Mesothelial cell of epicardium (in vitro differentiated cells): ENCODE results near the gene VMO1. TPM values are rescaled to one million over a fixed set of nuclear protein-coding genes. Genes with fewer than 3 reads are reported as not detected.

Source experiments
- DNase-seq, 2 experiments: peaks; one replicate each; pipeline ENCODE4 v3.0.0; 2021; ENCODE audit warnings: low spot score in 2 of 2; ENCODE audit not compliant: unreplicated experiment in 2 of 2
- H3K27ac Mint-ChIP-seq: 2 replicates; pipeline ENCODE4 v1.8.0; 2021; ENCODE audit warnings: mixed read lengths
- H3K27me3 Mint-ChIP-seq: 2 replicates; pipeline ENCODE4 v1.8.0; 2021; ENCODE audit warnings: low read depth, mixed read lengths
- H3K36me3 Mint-ChIP-seq: 2 replicates; pipeline ENCODE4 v1.8.0; 2021; ENCODE audit warnings: mixed read lengths
- H3K4me1 Mint-ChIP-seq: 2 replicates; pipeline ENCODE4 v1.8.0; 2021; ENCODE audit warnings: mixed read lengths
- H3K4me3 Mint-ChIP-seq: 2 replicates; pipeline ENCODE4 v1.8.0; 2021; ENCODE audit warnings: mild to moderate bottlenecking, moderate library complexity, mixed read lengths
- H3K9me3 Mint-ChIP-seq: 2 replicates; pipeline ENCODE4 v1.8.0; 2021; ENCODE audit warnings: mixed read lengths
- total RNA-seq: library from RNA; stranded (reverse); gene quantifications from 3 replicates; pipeline ENCODE4 v1.2.1, GENCODE V29; 2021
- TF ChIP-seq, protein P1 (sequence below): fragments of 200-600 bp; sonication (generic); IDR thresholded peaks from one replicate; pipeline ENCODE4 v1.5.0; 2021; ENCODE audit warnings: antibody characterized with exemption; ENCODE audit not compliant: unreplicated experiment

VMO1 gene
- total RNA-seq, 1 donor from 2014 or later: 2.5 TPM

DNA sequence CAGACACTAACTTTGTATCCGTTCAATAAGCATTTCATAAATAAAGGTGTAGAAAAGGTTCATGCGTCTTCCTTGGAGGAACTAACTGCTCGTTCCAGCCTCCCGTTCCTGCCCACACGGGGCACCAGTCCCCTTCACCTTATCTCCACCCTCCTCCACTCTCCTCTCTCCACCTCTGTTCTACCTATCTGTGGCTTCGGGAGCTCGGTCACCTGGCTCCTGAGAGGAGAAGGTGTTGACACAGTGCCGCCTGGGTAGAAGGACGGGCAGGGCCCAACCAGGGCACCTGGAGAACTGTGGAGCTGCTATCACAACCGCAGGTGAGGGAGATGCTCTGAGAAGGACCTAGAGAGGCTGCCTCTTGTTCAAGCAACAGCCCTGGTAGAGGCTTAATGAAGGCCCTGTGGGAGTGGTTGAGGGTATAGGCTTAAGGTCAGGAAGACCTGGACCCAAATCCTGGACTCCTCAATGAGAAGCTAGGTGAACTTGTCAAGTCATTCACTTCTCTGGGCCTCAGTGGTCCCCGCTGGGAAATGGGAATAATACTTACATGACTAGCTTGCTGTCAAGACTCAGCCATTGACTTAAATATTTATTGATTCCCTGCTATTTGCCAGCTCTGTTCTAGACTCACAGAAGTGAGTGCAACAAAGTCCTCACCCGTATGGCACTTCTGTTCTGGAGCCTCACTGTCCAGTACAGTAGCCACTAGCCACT lies 37.4 kb upstream of the VMO1 start:
- Mint-ChIP-seq H3K4me3 (no peak overlapping the region), H3K27ac (no peak overlapping the region), H3K27me3 (no peaks in the 10 kb centered on the region), H3K9me3 (no peaks in the 10 kb centered on the region), H3K36me3 (peaks cover 9% of the 10 kb centered on the region), H3K4me1 (no peaks in the 10 kb centered on the region)
- DNase-seq: no peak
- TF ChIP-seq, protein P1, sequence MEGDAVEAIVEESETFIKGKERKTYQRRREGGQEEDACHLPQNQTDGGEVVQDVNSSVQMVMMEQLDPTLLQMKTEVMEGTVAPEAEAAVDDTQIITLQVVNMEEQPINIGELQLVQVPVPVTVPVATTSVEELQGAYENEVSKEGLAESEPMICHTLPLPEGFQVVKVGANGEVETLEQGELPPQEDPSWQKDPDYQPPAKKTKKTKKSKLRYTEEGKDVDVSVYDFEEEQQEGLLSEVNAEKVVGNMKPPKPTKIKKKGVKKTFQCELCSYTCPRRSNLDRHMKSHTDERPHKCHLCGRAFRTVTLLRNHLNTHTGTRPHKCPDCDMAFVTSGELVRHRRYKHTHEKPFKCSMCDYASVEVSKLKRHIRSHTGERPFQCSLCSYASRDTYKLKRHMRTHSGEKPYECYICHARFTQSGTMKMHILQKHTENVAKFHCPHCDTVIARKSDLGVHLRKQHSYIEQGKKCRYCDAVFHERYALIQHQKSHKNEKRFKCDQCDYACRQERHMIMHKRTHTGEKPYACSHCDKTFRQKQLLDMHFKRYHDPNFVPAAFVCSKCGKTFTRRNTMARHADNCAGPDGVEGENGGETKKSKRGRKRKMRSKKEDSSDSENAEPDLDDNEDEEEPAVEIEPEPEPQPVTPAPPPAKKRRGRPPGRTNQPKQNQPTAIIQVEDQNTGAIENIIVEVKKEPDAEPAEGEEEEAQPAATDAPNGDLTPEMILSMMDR: no peak

DNA sequence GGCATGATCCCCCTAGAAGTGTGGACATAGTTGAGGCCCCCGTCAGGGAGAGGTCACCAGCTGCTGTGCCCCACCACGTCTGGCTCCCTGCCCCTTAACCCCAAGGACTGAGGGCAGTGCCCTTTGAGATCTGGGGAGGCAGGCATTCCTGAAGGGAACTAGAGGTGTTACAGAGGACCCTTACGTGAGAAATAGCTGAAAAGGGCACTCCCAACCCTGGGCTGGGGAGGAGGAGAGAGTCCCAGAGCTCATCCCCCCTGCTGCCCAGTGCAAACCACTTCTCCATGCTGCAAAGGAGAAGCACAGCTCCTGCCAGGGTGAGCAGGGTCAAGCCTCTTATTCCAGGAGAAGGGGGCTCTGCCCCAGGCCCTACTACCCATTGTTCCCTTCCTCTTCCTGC lies 36.7 kb upstream of the VMO1 start:
- Mint-ChIP-seq H3K27me3 (no peaks in the 10 kb centered on the region), H3K4me1 (no peaks in the 10 kb centered on the region), H3K36me3 (peaks cover 13% of the 10 kb centered on the region), H3K9me3 (no peaks in the 10 kb centered on the region), H3K4me3 (no peak overlapping the region), H3K27ac (no peak overlapping the region)
- TF ChIP-seq, protein P1: no peak
- DNase-seq: no peak

- Mint-ChIP-seq H3K27ac (no peak overlapping the region), H3K4me3 (no peak overlapping the region), H3K36me3 (peaks cover 29% of the 10 kb centered on the region), H3K27me3 (no peaks in the 10 kb centered on the region), H3K4me1 (no peaks in the 10 kb centered on the region), H3K9me3 (no peaks in the 10 kb centered on the region)
- TF ChIP-seq, protein P1: no peak
- DNase-seq: no peak
These were observed 32.1 kb upstream of the VMO1 start for GRCh38 chr17:4818276-4818675.

GRCh38 chr17:4816826-4817225 lies 30.7 kb upstream of the VMO1 start:
- peaks cover 31% of the 10 kb centered on the region for H3K36me3 Mint-ChIP-seq
- DNase-seq: no peak
- no peak overlapping the region for H3K27ac Mint-ChIP-seq
- H3K9me3 Mint-ChIP-seq: no peaks in the 10 kb centered on the region
- no peak overlapping the region for H3K4me3 Mint-ChIP-seq
- no peaks in the 10 kb centered on the region for H3K27me3 Mint-ChIP-seq
- no peaks in the 10 kb centered on the region for H3K4me1 Mint-ChIP-seq
- TF ChIP-seq, protein P1: no peak

DNA sequence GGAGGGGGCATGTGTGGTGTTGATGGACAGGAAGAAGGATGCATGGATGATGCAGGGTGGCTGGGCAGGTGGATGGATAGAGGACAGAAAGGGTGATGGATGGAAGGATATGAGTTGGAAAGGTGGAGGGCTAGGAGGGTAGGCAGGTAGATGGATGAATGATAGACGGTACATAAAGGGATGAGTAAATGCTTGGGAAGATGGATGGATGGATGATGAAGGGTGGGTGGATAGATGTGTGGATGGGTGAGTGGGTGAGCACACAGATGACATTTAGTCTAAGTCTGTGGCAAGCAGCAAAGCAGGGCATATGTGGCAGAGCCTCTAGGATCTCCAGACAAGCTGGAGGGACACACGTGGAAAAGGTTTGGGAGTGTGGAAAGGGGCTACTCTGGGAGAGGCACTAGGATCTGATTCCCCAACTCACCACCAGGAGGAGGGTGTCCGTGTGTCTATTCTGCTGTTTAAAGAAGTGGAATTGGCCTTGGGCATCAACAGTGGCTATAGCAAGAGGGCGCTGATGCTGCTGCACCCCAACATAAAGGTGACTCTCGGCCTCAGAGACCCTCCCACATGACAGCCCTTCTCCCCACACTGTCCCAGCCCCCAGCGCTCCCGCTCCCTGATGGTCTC lies 29.0 kb upstream of the VMO1 start:
- no peak for DNase-seq
- H3K4me3 Mint-ChIP-seq: no peak overlapping the region
- TF ChIP-seq, protein P1: peak; percentile 27
- H3K27ac Mint-ChIP-seq: no peak overlapping the region
- peaks cover 37% of the 10 kb centered on the region for H3K36me3 Mint-ChIP-seq
- H3K4me1 Mint-ChIP-seq: no peaks in the 10 kb centered on the region
- no peaks in the 10 kb centered on the region for H3K9me3 Mint-ChIP-seq
- H3K27me3 Mint-ChIP-seq: no peaks in the 10 kb centered on the region
